OCI-LY1 (cell line): ENCODE measurements around the gene TRIO.

ENCODE experiments used
- H2AFZ ChIP-seq: fragments of 200-600 bp; sonication (generic), shearing (Covaris generic); 2 replicates; pipeline ENCODE4 v1.6.0; 2014; ENCODE audit warnings: antibody characterized with exemption, mild to moderate bottlenecking, low read length
- H3F3A ChIP-seq: fragments of 200-600 bp; sonication (generic), shearing (Covaris generic); 2 replicates; pipeline ENCODE4 v1.6.0; 2014; ENCODE audit warnings: mild to moderate bottlenecking, antibody characterized with exemption, low read length, moderate library complexity; ENCODE audit not compliant: insufficient read depth
- H3K27ac ChIP-seq: fragments of 200-600 bp; sonication (generic); 2 replicates; pipeline ENCODE4 v1.5.1; 2014; ENCODE audit warnings: low read length, mixed run types, mild to moderate bottlenecking, low read depth; ENCODE audit not compliant: poor library complexity, severe bottlenecking
- H3K27me3 ChIP-seq: fragments of 200-600 bp; sonication (generic); 2 replicates; pipeline ENCODE4 v1.6.0; 2014; ENCODE audit warnings: antibody characterized with exemption, mild to moderate bottlenecking, low read length, moderate library complexity; ENCODE audit not compliant: insufficient read depth
- H3K36me3 ChIP-seq: fragments of 200-600 bp; sonication (generic); 2 replicates; pipeline ENCODE4 v1.6.1; 2014; ENCODE audit warnings: mild to moderate bottlenecking, antibody characterized with exemption, low read length, moderate library complexity, mixed read lengths; ENCODE audit not compliant: insufficient read depth
- H3K4me1 ChIP-seq: fragments of 200-600 bp; sonication (generic); 2 replicates; pipeline ENCODE4 v1.5.1; 2014; ENCODE audit warnings: mild to moderate bottlenecking, low read length, moderate library complexity; ENCODE audit not compliant: insufficient read depth, severe bottlenecking
- H3K4me2 ChIP-seq: fragments of 200-600 bp; sonication (generic), shearing (Covaris generic); 2 replicates; pipeline ENCODE4 v1.6.1; 2014; ENCODE audit warnings: low read length
- H3K4me3 ChIP-seq: fragments of 200-600 bp; sonication (generic); 2 replicates; pipeline ENCODE4 v1.5.1; 2014; ENCODE audit warnings: low read length, low read depth, mild to moderate bottlenecking, mixed read lengths; ENCODE audit not compliant: poor library complexity, severe bottlenecking
- H3K79me2 ChIP-seq: fragments of 200-600 bp; shearing (Covaris generic); 2 replicates; pipeline ENCODE4 v1.6.1; 2016; ENCODE audit warnings: mixed run types, low read length, mixed read lengths; ENCODE audit not compliant: insufficient read depth
- H3K9ac ChIP-seq: fragments of 200-600 bp; sonication (generic), shearing (Covaris generic); 2 replicates; pipeline ENCODE4 v1.6.1; 2014; ENCODE audit warnings: mild to moderate bottlenecking, low read length, mixed read lengths
- H3K9me2 ChIP-seq: fragments of 200-600 bp; sonication (generic), shearing (Covaris generic); 2 replicates; pipeline ENCODE4 v1.6.1; 2014; ENCODE audit warnings: low read depth, mild to moderate bottlenecking, low read length, mixed read lengths
- H3K9me3 ChIP-seq: fragments of 200-600 bp; shearing (Covaris generic); 2 replicates; pipeline ENCODE4 v1.6.1; 2014; ENCODE audit warnings: low read length, mixed read lengths
- H4K20me1 ChIP-seq: fragments of 200-600 bp; sonication (generic), shearing (Covaris generic); 2 replicates; pipeline ENCODE4 v1.6.0; 2016; ENCODE audit warnings: mild to moderate bottlenecking, low read length; ENCODE audit not compliant: insufficient read depth
- CTCF ChIP-seq: fragments of 200-600 bp; sonication (generic), shearing (Covaris generic); IDR thresholded peaks from 2 replicates; pipeline ENCODE4 v1.5.1; 2017; ENCODE audit warnings: mild to moderate bottlenecking, antibody characterized with exemption, low read length, moderate library complexity, mixed read lengths
- EZH2 ChIP-seq: fragments of 200-600 bp; sonication (generic), shearing (Covaris generic); IDR thresholded peaks from 2 replicates; pipeline ENCODE4 v1.8.0; 2017; ENCODE audit warnings: borderline replicate concordance, mixed run types, mild to moderate bottlenecking, antibody characterized with exemption, low read length, moderate library complexity, mixed read lengths

The TRIO gene

GRCh38 chr5:14331386-14331781 is 188.2 kb downstream of the TRIO start:
- H3K4me3 ChIP-seq: no peak overlapping the region
- no peaks in the 10 kb centered on the region for H3K4me1 ChIP-seq
- TF ChIP-seq CTCF: no peak
- TF ChIP-seq EZH2: no peak
- H3K4me2 ChIP-seq: no peak overlapping the region
- no peak overlapping the region for H2AFZ ChIP-seq
- H3K9me2 ChIP-seq: no peaks in the 10 kb centered on the region
- H3K9ac ChIP-seq: no peak overlapping the region
- no peaks in the 10 kb centered on the region for H3K79me2 ChIP-seq
- no peaks in the 10 kb centered on the region for H3K27me3 ChIP-seq
- H3F3A ChIP-seq: no peaks in the 10 kb centered on the region
- no peaks in the 10 kb centered on the region for H3K9me3 ChIP-seq
- no peaks in the 10 kb centered on the region for H3K36me3 ChIP-seq
- no peaks in the 10 kb centered on the region for H4K20me1 ChIP-seq
- no peak overlapping the region for H3K27ac ChIP-seq

- Histone ChIP-seq H3K27me3 (no peaks in the 10 kb centered on the region), H4K20me1 (no peaks in the 10 kb centered on the region), H3K36me3 (no peaks in the 10 kb centered on the region), H3K4me2 (no peak overlapping the region), H3K27ac (no peak overlapping the region), H3K79me2 (no peaks in the 10 kb centered on the region), H3F3A (no peaks in the 10 kb centered on the region), H2AFZ (no peak overlapping the region), H3K4me1 (no peaks in the 10 kb centered on the region), H3K9me2 (no peaks in the 10 kb centered on the region), H3K9me3 (no peaks in the 10 kb centered on the region), H3K9ac (no peak overlapping the region), H3K4me3 (no peak overlapping the region)
- no peak for TF ChIP-seq CTCF
- no peak for TF ChIP-seq EZH2
Measured at GRCh38 chr5:14332038-14332631, 189.0 kb downstream of the TRIO start.

DNA sequence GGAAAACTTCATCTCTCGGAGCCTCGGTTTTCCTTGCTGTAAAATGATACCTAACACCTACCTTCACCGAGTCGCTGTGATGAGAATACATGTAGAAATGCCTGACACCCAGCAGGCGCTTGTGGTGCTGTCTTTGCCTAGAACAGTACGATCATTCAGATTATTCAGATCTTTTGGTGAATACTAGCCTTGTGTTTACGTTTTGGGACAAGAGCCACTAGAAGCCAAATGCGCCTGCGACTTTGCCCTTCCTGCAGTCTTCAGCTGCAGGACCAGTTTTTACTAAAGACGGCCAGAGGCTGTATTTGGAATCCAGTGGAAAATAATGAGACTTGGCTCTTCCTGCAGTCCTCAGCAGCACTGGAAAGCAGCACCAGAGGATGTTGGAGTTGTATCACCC is 189.6 kb downstream of the TRIO start:
- Histone ChIP-seq H3K27me3 (no peaks in the 10 kb centered on the region), H3K4me2 (no peak overlapping the region), H3F3A (no peaks in the 10 kb centered on the region), H3K9ac (no peak overlapping the region), H3K4me1 (no peaks in the 10 kb centered on the region), H4K20me1 (no peaks in the 10 kb centered on the region), H3K9me3 (no peaks in the 10 kb centered on the region), H3K36me3 (no peaks in the 10 kb centered on the region), H3K79me2 (no peaks in the 10 kb centered on the region), H3K27ac (no peak overlapping the region), H3K4me3 (no peak overlapping the region), H2AFZ (no peak overlapping the region), H3K9me2 (no peaks in the 10 kb centered on the region)
- TF ChIP-seq CTCF (no peak), EZH2 (no peak)
